Choroid plexus epithelial cell (primary cell): ENCODE measurements around the gene DYSF.

Source experiments
- DNase-seq: peaks from one replicate; pipeline ENCODE4 v3.0.0-alpha.2; 2010; ENCODE audit warnings: low read depth
- H3K4me3 ChIP-seq: 2 replicates; pipeline ENCODE4 v1.5.1; 2011; ENCODE audit warnings: low read depth, mild to moderate bottlenecking, control low read depth, low read length, moderate library complexity
- CTCF ChIP-seq: conservative IDR thresholded peaks from 2 replicates; pipeline ENCODE4 v1.5.1; 2011; ENCODE audit warnings: low read depth, mild to moderate bottlenecking, control low read depth, inconsistent platforms, low read length, moderate library complexity

DYSF gene

DNA sequence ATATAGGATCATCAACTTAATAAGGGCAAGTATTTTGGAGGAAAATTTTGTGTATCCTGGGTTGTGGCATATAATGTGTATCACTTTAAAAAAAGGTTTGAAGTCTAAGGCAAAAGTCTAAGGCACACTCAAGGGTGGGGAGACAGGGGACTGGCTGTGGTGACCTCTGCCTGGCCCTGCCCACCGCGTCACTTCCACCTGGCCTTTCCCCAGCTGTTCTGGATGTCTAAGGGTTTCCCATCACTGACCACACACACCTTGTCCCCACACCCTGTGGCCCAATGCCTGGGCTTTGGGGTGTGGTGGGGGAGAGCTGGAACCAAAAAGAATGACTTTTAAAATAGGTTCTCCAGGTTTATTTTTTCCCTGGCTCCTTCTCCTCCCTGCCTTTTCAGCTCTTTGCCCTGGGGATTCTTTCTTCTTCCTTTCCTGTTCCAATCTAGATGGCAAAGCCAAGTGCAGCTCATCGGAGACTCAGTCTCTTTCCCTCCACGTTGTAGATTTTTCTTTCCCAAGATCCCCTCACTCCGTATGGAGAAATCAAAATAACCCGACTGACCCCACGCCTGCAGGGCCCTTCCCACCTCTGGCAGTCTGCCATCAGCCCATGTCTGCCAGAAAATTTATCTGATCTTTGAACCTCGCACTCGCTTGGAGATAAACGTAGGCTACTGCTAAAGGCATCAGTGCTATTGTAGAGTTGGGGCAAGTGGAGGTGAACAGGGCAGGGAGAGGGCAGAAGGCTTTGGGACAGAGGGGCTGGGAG is 257.2 kb downstream of the DYSF start:
- DNase-seq = no peak
- H3K4me3 ChIP-seq = no peak overlapping the region
- no peak for TF ChIP-seq CTCF

DNA sequence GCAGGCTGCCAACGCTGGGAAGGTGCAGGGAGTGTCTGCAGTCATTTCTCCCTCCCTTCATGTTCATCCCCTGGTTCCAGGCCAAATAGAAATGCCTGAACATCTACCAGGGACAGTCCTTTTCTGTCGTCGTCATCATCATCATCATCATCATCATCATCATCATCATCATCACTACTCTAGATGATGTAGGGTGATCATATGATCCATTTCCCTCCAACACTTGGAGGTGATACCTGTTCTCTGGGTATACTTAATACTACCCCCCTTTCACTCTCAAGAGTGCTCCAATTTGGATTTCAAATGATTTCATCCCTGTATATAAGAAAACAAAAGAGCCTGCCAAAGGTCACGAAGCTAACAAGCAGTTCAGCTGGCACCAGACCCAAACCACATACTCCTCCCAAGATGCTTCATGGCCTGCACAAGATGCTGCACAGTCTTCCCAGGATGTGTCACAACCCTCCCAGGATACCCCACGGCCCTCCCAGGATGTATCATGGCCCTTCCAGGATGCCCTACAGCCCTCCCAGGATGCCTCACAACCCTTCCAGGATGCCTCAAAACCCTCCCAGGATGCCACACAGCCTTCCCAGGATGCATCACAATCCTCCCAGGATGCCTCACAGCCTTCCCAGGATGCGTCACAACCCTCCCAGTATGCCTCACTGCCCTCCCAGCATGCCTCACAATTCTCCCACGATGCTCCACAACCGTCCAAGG is 257.9 kb downstream of the DYSF start:
- TF ChIP-seq CTCF = no peak
- peak; percentile 40 for DNase-seq
- H3K4me3 ChIP-seq = no peak overlapping the region

- DNase-seq = no peak
Observed at GRCh38 chr2:71712158-71712818, 258.9 kb downstream of the DYSF start.

GRCh38 chr2:71713581-71714580 is 260.5 kb downstream of the DYSF start:
- DNase-seq = peak; percentile 17
- no peak overlapping the region for H3K4me3 ChIP-seq
- TF ChIP-seq CTCF = no peak

More at GRCh38 chr2:71712158-71712818, 258.9 kb downstream of the DYSF start:
- no peak for TF ChIP-seq CTCF
- H3K4me3 ChIP-seq = no peak overlapping the region

DNA sequence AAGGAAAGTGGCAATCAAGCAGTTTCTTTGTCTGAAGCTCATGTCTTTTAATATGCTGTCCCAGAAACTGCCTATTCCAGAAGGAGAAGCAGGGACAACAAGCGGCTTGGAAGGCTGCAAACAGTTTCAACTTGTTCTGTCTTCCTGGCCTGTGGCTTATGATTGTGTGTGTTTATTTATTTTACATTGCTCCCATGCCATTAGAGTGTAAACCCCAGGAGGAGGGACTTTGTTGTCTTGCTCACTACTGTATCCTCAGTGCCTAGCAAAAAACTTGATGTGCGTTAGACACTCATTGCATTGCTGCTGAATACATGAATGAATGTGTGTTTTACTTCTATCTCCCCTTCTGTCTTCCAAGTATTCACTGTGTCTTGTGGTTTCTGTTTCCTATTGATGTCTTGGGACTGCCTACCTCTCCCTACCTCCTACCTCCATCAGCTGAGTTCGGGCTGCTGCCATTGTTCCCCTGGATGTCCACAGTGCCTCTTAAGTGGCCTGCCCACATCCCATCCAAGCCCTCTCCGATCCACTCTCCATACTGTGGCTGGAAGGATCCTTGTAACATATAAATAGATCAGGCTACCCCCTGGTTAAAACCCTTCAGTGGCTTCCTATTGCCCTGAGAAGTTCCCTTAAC is 261.4 kb downstream of the DYSF start:
- no peak overlapping the region for H3K4me3 ChIP-seq
- TF ChIP-seq CTCF = no peak
- DNase-seq = peak; percentile 16

- no peak overlapping the region for H3K4me3 ChIP-seq
- DNase-seq = no peak
- no peak for TF ChIP-seq CTCF
Observed at GRCh38 chr2:71715241-71715750, 261.9 kb downstream of the DYSF start.
